Measurements from ENCODE around the gene PUS7.
"Not testable (repeated sequence)": the region's sequence is repeated elsewhere in the genome, so short reads cannot be mapped to it uniquely, and the experiment has no call there.

Gene PUS7

DNA sequence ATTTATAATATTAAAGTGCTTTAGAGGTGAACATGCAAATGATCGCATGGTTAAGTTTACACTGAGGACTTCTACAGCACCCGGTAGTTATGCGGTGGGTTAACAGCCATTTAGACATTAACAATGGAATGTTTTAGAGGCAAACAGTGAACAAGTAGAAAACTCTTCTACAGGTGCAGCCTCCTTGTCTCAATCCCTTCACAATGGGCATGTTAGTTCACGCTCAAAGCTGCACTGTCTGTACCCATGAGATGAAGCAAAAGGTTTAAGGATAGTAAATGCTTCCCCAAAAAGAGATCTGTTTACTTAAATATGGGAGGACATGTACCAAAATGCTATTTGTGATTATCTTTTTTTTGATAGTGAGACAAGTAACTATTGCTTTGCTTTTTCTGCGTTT lies 25.1 kb downstream of the PUS7 start:
- DNase-seq (ENCODE audit: low read depth in 2 of 2): no peak

DNA sequence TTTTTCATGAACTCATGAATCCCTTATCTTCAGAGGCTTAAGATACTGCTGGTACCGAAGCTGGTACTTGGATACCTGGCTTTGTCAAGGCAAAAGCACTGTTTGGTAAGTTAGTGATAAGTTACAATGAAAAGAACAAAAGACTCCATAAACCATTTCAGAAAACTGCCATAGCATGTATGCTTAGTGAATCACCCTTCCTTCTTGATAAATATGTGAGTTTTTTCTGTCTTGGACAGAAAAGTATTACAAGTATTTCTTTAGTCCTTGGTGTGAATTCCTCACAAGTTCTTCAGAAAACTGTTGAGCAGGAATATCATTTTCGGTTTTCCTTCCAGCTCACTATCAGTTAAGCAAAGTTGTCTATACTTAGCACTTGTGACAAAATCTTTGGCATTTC lies 25.6 kb downstream of the PUS7 start:
- DNase-seq (ENCODE audit: low read depth in 2 of 2): no peak

DNA sequence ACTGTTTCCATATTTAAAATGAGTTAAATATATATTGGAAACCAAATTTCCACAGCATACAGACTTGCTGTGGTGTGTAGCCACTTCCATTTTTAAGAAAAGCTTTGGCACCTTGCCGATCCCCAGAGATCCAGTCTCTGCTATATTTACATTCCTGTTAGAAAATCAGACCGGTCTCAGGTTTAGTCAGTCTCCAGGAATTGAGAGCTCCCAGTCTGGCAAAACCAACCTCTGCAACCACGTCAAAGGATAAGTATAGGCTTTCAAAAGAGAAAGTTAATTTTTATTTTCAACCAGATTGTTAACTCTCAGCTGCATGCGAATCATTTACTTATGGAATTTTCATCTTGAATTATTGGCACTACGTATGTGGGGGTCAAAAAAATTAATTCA lies 28.2 kb downstream of the PUS7 start:
- DNase-seq (ENCODE audit: low read depth in 2 of 2): no peak

DNA sequence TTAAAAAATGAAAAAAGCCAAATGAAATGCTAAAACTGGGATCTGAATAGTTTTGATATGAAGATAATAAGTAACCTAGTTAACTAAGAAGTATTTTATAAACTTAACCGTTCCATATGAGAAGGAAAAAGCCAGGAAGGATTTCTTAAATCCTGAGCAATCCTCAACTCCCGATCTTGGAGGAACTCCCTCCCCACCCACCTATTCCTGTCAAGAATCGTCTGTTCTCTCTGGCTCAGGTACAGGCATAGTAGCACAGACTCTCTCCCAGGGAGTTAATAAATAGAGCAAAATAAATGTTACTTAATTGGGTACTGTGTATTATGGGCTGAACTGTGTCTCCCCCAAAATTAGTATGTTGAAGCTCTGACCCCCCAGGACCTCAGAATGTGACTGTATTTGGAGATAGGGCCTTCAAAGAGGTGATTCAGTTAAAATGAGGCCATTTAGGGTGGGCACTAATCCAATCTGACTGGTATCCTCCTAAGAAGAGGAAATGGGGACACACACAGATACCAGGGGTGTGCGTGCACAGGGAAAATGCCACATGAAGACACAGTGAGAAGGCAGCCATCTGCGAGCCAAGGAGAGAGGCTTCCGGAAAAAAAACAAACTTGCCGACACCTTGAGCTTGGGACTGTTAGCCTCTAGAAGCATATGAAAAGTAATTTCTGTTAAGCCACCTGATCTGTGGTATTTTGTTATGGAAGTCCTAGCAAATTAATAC lies 28.7 kb downstream of the PUS7 start:
- DNase-seq (ENCODE audit: low read depth in 2 of 2): no peak

DNA sequence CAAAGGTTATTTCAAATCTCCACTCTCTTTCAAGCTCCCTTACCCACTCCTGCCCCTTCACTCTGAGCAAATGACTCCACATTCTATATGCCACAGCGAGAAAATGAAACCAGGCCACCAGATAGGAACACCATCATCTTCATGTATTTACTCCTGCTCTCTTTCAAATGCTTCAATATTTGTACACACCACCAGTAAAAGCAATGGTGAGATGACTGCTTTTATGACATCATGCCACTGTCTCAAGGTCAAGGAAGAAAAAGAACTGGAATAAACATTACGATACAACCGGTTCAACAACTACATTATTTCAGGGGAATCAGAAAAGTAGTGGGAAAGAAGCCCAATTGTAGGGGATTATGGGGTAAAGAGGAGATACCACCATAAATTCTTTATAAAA lies 32.7 kb downstream of the PUS7 start:
- no peak for DNase-seq (ENCODE audit: low read depth in 2 of 2)

DNA sequence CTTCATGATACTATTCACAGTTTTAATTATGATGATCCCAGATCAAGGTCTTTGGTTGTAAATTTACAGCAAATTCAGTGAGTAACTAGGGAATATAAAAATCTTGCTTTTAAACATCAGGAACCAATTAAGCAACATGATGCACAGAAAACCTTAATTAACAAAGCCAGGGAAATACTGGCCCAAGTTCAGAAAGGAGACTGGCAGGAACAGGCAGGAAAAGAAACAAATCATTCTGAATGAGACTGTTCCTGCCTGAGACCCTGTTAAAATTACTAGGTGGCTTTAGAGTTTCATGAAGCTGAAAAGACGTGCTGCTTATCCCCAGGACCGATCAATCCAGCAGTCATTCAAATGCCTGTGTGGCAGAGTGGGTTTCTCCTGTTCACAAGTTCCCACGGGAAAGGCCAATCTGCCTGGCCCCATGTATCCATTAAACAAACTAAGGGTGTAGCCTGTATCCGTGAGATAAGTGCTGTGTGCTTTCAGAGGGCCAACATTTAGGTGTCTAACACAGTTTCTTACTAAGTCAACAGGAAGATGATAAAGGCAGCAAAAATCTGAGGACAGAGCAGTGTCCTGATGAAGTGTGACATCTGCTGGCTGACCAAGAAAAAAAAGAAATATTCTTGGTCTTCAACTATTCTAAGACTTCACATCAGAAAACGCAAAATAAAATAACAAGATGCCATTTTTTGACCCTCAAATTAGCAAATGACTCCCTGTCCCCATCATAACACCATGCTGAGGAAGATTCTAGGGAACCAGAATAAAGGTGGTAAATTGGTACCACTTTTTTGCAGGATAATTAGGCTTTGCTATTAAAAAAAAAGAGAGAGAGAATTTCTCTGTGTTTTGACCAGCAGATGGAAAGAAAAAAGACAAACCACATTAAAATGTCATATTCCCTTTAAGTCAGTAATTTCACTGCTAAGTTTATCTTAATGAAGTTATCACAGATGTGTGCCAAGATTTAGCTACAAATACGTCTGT lies 34.2 kb downstream of the PUS7 start:
- DNase-seq (ENCODE audit: low read depth in 2 of 2): no peak

DNA sequence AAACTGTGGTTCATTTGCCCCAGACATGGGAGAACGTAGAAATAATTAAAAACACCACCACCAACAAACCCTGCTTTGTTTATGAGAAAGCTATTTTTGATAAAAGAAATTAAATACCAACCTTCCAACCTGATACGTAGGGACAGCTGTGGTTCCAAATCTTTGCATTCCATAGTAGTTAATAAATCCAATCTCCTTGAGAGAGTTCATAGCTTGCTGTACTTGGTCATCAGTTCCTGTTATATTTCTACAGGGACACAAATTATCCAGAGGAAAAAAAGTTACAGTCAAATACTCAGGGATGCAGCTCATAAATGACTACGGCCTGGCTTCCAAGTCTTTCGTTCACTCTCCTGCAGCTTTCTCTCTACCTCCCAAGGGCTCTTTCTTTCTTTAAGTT lies 41.1 kb downstream of the PUS7 start:
- DNase-seq (ENCODE audit: low read depth in 2 of 2): no peak

DNA sequence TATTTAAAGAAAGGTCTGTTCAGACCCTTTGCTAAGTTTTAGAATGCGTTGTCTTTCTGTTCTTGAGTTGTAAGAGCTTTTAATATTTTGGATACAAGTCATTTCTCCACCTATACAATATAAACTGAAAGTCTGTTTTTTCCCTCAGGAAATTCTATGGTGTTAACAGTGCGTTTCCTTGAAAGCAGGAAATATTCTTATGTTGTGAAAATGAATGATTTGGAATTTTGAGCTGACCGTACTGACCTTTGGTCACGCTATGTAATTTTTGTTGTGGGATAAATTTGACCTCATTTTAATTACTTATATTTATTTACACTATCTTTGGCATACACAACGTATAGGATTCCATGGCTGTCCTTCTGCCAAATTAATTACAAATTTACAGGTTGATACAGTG lies 43.5 kb downstream of the PUS7 start:
- no peak for DNase-seq (ENCODE audit: low read depth in 2 of 2)

DNA sequence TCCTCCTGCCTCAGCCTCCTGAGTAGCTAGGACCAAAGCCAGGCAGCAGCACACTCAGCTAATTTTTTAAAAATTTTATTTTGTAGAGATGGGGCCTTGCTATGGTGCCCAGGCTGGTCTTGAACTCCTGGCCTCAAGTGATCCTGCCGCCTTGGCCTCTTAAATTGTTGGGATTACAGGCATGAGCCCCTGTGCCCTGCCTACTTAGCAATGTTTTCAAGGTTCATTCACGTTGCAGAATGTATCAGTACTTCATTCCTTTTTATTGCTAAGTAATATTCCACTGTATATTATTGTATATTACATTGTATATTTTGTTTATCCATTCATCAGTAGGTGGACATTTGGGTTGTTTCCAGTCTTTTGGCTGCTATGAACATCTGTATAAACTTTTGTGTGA lies 44.2 kb downstream of the PUS7 start:
- no peak for DNase-seq (ENCODE audit: low read depth in 2 of 2)

DNA sequence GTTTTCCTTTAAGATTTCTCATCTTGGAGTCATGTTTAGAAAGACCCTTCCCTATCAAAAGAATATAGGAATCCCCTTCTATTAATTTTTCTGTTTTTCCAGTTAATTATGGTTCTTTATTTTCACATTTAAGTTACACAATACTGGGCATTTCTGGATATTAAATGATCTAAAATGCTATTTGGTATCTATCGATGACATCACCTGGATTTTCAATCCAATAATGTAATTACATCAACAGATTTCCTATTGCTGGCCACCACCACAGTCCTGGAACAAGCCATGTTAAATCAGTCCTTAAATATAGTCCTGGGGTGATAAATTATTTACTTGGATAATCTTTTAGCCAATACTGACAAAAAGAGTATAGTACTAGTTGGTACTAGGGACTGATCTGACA lies 48.0 kb downstream of the PUS7 start:
- DNase-seq (ENCODE audit: low read depth in 2 of 2): no peak

DNA sequence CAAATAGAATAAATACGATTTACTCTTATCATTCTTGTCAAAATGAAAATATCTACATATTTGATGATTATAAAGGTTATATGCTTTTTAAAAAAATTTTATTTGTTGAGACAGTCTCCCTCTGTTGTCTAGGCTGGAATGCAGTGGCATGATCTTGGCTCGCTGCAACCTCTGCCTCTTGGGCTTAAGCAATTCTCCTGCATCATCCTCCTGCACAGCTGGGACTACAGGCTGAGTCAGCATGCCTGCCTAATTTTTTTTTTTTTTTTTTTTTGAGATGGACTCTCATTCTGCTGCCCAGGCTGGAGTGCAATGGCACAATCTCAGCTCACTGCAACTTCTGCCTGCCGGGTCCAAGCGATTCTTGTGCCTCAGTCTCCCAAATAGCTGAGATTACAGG lies 48.9 kb downstream of the PUS7 start:
- no peak for DNase-seq (ENCODE audit: low read depth in 2 of 2)

DNA sequence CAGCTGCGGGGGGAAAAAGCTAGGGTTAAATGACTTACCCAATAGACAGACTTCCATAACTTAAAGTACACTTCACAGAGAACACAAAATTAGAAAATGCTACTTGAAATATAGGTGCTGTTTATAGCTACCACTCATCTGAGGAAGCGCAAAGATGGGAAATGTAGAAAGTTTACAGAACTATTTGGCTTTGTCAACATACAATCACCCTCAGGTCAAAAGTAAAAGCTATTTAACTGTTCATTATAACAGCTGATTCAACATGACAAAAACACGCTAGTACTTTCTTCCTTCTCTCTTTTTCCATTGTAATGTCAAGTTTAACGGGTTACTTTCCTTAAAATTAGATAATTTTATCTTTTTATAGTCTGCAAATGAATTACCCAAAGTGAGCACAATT lies 51.2 kb downstream of the PUS7 start:
- no peak for DNase-seq (ENCODE audit: low read depth in 2 of 2)

DNA sequence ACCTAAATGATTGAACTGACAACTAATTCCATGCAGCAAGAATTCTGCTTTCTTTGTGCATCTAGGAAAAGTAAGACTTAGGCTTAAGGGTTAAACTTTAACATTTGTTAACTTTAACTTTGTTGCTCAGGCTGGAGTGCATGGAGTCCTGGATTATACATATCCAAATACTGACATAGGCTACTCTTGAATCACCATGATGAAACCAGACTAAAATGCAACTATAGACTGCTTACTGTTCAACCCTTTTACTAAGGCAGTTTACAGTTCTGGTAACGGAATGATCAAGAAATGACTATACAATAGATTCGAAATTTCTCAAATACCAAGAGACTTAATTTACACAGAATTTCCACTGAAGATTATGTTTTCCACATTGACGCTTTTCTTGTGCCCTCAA lies 52.0 kb downstream of the PUS7 start:
- DNase-seq (ENCODE audit: low read depth in 2 of 2): no peak

DNA sequence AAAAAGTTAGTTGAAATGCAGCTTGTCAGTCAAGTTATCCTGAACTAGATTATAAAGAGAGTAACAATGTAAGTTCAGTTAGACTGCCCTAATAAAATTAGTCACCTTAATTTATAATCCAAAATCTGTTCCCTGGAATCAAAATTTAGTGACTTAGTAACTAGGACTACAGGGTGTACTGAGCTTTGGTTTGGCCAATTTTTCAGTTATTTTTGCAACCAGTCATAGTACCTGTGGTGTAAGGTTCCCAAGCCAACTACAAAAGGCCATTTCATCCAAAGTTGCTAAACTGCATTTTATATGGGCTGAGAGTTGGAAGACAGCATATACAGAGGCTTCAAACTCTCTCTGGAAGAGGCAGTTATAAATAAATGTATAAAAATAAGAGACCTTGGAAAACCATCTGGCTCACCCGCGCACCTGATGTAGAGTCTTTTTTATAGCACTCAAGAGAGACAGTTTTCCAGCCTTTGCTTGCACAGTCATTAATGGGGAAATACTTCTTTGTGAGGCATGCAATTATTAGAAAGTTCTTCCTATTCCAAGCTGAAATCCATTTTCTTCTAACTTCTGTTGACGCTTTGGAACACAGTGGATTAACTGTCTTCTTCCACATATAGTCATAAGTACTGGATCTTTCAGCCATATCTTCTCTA lies 59.2 kb downstream of the PUS7 start:
- no peak for DNase-seq (ENCODE audit: low read depth in 2 of 2)

DNA sequence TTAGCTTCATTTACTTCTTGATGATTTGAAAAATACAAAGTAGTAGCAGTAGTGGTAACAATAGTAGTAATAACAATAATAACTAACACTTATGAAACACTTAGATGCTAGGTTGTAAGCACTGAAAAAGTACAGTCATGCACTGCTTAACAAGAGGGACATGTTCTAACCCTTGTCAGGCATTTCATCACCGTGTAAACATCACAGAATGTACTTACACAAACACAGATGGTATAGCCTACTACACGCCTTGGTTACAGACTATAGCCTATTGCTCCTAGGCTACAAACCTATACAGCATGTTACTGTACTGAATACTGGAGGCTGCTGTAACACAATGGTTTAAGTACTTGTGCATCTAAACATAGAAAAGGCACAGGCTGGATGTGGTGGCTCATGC lies 60.6 kb downstream of the PUS7 start:
- no peak for DNase-seq (ENCODE audit: low read depth in 2 of 2)

DNA sequence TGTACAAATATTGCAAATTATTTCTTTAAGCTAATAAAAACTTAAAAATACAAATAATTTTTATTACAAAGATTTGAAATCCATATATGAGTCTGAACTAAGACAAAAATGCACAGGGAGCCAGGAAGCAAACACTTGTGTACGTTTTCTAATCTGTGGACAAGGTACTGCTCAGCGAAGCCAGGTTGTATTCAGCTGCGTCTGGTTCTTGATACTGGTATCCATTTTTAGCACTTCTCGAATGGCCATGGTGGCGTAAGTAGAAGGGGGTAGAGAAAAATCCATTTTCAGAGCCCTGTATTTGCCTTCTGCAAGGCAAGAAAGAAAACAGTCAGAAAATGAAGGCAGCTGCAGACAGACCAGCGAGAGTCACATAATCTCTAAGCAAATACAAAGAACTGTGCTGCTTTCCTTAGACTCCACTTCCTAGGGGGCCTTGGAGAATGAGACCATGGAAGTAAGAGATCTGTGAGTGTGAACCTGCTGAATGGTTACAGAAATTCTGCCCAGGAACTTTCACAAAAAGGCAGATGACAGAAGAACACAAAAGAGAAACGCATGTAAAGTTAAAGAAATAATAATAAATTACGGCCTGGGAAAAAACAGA lies 64.3 kb downstream of the PUS7 start:
- DNase-seq (ENCODE audit: low read depth in 2 of 2): no peak

DNA sequence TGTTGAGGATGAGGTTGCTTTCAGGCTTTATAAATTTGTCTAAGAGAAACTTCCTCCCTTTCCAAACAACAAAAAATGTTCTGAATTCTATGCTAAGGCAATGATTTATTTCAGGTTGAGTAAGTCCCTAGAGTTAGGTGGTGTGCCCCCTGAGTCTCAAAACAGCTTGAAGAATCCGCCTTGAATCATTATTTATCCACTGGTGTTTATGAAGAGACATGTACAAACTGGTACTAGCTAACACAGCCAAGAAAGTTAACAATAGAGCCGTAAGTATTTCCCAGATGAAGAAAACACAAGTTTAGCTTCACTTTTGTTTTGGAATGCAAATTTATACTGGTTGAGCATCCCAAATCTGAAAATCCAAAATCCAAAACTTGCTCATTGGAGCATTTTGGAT lies 67.2 kb downstream of the PUS7 start:
- no peak for DNase-seq (ENCODE audit: low read depth in 2 of 2)

DNA sequence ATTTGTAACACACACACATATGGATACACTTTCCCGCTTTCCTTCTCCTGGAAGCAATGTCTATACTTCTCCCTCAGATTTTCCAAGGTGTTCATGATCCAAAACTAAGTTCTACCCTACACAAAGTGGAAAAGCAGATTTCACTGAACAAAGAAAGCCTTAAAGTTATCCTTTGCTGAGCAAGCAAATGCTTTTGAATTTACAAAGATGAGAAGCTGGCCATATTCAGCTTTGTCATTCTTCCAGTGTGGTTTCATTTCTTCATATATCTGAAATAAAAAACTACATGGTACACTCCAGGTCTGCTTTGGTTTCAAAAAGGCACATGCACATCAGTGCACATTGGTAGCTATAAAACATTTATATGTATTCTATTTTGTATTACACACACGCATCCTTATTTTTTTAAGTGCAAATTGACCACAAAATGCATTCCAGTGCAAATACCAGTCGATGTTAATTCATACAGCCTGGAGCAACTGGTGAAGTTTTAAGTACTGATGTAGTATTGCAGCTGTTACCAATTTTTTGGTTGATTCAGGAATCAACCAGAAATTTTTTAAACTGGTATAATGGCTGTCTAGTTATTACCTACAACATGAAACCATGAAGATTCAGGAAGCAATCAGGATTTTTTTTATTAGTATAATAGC lies 67.8 kb downstream of the PUS7 start:
- DNase-seq (ENCODE audit: low read depth in 2 of 2): no peak

DNA sequence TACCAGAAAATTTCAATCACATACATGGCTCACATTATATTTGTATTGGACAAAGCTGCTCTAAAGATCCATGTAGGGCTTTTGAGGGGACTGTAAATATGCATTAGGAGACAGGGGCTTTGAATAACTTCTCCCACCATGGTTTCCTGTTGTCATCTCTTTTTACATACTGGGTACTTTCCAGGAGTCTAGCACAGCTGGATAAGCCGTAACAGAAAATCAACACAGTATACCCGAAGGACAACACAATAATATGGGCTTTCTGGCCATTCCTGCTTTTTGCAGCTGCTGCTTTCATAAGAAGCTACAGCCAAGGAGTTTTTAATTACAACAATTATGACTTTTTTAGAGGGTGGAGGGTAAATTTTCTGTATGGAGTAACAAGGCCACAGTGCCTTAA lies 70.0 kb downstream of the PUS7 start:
- no peak for DNase-seq (ENCODE audit: low read depth in 2 of 2)

DNA sequence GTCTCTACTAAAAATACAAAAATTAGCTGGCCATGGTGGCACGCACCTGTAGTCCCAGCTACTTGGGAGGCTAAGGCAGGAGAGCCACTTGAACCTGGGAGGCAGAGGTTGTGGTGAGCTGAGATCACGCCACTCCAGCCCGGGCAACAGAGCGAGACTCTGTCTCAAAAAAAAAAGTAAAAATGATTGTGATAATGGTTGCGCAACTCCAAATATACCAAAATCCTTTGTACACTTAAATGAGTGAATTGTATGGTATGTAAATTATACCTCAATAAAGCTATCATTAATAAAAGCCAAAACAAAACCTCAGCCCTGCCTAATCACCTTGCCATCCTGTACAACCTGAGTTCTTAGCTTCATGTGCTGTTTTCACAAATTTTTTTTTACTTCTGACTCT lies 71.2 kb downstream of the PUS7 start:
- DNase-seq (ENCODE audit: low read depth in 2 of 2): not testable (repeated sequence)

DNA sequence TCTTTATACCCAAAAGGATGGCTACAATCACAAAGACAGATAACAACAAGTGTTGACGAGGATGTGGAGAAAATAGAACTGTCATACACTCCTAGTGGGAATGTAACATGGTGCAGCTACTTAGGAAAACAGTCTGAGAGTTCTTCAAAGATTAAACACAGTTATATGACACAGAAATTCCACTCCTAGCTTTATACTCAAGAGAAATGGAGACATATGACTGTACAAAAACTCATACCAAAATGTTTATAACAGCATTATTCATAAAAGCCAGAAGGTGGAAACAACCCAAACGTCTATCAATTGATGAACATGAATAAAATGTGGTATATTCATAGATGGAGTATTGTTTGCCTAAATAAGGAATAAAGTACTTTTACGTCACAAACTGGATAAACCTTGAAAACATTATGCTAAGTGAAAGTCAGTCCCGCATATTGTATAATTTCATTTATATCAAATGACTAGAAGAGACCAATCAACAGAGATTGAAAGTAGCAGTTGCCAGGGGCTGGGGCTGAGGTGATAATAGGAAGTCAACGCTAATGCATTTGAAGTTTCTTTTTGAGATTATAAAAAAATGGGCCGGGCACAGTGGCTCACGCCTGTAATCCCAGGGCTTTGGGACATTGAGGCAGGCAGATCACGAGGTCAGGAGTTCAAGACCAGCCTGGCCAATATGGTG lies 71.8 kb downstream of the PUS7 start:
- DNase-seq (ENCODE audit: low read depth in 2 of 2): no peak

Data from stimulated activated CD4-positive, alpha-beta T cell treated with anti-CD3 and anti-CD28 coated beads, Interleukin-1b, Interleukin-23, amount 100 ng/mL, for 4 hours (primary cell).